Ammon's horn (tissue), 1 donor: ENCODE data around the gene BLVRA.
"Not testable (repeated sequence)": the region's sequence is repeated elsewhere in the genome, so short reads cannot be mapped to it uniquely, and the experiment has no call there.

Source experiments
- DNase-seq: peaks from one replicate; pipeline ENCODE4 v3.0.0-alpha.2; 2016; ENCODE audit warnings: low spot score

BLVRA gene

DNA sequence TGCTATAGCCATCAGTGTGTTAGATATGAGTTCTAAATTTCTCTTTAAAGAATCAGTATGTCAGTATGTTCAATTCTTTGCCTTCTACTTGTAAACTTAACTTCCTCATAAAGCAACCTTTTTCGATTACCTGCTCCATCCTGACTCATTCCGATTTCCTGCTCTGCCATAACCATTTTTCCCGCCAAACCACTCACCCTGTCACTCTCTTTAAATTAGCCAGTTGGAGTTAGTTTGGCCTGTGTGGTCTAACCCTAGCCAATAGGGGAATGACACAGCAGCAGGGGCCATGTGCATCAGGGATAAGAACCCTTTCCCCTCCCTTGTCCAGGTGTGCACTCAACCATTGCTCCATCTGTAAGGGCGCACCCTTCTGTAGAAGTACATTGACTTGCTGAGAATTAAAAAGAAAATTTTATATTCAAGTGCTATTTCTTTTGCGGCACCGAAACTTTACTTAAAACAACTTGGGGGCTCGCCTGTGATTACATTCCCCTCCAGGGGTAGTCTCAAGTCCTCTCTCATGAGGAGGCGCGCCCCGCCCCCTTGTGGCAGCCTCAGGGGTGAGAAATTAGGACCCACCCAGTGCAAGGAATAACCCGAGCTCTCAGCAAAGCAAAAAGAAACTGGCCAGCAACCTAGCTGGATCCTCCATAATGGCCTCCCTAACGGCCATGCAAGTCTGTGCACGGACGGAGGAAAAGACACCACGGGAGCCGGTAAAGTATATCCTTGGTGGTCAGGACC is 51.9 kb downstream of the BLVRA start:
- not testable (repeated sequence) for DNase-seq

DNA sequence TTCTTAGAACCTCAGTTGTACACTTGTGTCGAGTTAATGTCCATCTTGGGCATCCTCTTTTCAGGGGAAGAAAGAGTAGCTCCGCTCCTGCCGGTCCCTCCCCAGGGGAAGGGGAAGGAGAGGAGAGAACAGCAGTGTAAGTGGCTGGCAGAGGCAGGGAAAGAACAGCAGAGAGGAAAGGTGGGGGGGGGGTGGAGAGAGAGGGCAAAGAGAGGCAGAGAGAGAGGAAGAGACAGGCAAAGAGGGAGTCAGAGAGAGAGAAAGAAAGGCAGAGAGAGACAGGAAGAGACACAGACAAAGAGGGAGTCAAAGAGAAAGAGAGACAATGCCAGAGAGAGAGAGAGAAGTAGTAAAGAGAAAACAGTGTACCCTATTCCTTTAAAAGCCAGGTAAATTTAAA is 56.9 kb downstream of the BLVRA start:
- no peak for DNase-seq

DNA sequence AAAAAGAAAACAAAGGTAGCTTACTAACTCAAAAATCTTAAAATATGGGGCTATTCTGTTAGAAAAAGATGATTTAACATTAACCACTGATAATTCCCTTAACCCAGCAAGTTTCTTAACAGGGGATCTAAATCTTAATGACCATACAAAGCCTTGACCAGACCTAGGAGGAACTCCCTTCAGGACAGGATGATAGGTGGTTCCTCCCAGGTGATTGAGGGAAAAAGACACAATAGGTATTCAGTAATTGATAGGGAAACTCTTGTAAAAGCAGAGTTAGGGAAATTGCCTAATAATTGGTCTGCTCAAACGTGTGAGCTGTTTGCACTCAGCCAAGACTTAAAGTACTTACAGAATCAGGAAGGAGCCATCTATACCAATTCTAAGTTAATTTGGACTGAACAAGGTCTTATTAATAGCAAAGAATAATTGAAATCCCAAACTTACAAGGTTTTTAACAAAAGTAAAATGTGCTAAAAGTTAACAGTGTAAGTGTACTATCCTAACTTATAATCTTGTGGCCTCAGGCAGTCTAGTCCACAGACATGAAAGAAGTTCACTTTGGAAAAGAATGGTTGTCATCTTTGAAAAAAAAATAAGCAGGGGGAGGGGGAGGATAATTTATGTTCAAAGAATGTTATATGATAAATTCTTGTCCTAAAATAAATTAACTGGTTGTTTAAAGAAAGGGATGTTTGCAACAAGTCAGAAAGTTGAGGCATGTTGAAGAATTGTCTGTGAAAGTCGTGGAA is 57.7 kb downstream of the BLVRA start:
- DNase-seq: not testable (repeated sequence)

DNA sequence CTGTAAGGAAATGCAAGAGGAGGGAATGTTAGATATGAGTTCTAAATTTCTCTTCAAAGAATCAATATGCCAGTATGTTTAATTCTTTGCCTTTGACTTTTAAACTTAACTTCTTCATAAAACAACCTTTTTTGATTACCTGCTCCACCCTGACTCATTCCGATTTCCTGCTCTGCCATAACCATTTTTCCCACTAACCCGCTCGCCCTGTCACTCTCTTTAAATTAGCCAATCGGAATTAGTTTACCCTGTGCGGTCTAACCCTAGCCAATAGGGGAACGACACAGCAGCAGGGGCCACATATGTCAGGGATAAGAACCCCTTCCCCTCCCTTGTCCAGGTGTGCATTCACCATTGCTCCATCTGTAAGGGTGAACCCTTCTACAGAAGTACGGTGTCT is 64.9 kb downstream of the BLVRA start:
- DNase-seq: not testable (repeated sequence)

DNA sequence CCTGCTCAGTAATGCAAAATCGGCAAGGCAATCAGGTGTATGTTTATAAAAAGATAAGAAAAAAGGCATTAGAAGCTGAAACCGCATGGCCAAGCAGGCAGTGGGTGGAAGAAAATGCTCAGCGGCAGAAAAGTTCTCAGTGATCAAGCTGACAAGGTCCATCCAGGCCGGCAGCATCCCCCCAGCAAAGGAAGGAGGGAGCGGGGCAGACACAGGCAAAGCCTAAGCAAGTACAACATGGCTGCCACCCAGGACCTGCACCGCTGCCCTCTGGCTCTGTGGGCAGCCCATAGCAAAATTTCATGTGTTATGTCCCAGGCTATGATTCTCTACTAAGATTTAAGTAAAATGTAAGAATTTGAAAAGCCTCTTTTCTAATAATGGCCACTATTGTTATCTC is 65.5 kb downstream of the BLVRA start:
- no peak for DNase-seq

DNA sequence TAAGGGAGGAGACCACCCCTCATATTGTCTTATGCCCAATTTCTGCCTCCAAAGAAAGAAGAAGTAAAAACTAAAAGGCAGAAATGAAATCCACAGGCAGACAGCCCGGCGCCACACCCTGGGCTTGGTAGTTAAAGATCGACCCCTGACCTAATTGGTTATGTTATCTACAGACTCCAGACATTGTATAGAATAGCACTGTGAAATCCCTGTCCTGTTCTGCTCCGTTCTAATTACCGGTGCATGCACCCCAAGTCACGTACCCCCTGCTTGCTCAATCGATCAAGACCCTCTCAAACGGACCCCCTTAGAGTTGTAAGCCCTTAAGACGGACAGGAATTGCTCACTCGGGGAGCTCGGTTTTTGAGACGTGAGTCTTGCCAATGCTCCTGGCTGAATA is 66.0 kb downstream of the BLVRA start:
- not testable (repeated sequence) for DNase-seq

DNA sequence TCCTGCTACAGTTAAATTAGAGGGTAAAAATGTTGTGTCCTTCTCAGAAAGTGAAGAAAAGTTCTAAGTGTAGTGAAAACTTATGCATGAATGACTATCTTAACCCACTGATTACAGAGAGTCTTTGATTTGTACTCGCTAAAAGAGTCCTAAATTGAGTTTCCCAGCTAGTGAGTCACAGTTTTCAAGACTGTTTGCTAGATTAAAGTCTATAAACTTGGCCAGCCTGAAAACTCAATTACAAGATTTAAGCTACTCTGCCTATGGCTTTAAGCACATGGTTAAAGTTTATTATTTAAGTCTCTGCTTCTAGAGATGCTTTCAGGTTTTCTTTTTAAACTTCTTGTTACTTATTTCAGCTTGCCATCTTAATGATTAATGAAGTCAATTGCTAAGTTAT is 66.5 kb downstream of the BLVRA start:
- DNase-seq: no peak

DNA sequence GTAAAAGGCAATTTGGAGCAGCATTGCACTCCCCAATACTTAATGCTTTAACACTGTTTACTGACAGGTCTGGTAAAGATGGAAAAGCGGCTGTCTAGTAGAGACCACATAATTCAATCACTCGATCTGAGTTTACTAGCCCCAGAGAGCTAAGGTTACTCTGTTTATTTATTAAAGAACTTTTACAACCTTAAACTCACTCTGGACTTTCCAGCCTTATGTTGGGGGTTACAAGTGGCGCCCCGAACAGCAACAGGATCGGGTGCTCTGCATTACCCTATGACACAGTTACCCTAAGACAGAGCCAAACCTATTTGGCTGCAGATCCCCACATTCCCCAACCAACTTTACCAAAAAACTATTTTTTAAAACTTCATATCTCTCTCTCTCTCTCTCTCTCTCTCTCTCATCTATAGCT is 66.9 kb downstream of the BLVRA start:
- DNase-seq: no peak

DNA sequence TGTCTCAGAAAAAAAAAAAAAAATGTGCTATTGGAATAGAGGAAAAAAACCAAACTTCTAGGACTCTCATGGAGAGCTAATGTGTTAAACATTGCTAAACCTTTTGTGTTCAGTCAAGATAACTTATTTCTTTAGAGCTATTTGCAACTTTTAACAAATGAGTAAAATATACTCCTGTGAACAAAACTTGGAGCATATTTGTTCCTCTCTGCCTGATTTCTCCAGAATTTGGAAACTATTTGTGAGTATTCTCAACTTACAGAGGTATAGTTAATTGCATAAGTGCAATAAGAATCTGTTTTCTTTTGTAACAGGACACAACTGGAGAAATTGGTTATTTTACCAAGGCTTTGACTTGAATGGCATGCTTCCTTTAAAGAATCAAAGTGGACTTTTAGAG is 72.4 kb downstream of the BLVRA start:
- DNase-seq: not testable (repeated sequence)

DNA sequence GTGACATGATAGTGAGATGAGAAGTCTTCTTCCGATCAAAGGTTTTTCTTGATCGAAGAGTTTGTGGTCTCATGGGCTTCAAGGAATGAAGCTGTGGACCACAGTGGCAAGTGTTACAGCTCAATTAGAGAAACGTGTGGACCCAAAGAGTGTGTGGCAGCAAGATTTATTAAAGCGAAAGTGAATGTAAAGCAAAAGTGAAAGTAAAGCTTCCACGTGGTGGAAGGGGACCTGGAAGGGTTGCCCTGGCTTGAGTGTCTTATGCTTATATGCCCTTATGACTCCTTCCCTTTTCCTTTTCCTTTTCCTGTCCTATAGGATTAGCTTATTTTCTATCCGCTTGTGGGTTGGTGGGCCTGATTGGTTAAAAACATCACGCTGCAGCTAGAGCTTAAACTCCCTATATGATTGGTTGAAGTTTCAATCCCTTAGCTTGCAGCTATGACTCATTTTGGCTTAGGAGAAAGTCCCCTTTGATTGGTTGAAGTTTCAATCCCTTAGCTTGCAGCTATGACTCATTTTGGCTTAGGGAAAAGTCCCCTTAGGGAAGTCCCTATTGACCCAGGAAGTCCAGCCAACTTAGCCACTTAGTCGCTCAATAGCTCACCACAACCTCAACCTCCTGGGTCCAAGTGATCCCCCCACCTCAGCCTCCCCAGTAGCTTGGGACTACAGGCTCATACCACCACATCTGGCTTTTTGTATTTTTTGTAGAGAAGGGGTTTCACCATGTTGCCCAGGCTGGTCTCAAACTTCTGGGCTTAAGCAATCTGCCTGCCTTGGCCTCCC is 76.2 kb downstream of the BLVRA start:
- DNase-seq: no peak

DNA sequence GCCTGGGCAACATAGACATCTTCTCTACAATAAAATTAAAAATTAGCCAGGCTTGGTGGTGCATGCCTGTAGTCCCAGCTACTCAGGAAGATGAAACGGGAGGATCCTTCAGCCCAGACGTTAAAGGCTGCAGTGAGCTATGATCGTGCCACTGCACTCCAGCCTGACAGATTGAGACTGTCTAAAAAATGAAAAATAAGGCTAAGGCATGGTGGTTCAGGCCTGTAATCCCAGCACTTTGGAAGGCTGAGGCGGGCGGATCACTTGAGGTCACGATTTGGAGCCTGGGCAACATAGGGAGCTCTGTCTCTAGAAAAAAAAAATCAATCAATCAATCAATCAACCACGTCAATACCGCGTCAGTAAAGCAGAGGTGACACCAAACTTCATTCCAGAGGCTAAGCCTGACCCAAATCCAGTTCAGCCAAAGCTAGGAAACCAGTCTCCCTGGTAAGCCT is 79.8 kb downstream of the BLVRA start:
- no peak for DNase-seq

DNA sequence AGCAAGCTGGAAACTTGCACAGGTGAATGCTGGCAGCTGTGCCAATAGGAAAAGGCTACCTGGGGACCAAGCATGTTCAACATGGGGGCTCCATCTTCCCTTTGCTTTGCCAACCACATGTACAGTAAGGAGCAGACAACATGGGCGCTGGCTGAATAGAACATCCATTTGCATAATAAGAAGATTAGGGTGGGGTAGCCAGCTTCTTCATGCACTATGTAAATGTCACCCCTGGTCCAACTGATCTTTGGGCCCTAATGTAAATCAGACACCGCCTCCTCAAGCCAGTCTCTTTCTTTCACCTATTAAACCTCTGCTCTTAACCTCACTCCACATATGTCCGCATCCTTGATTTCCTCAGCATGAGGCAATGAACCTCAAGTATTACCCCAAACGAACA is 84.8 kb downstream of the BLVRA start:
- DNase-seq: no peak

DNA sequence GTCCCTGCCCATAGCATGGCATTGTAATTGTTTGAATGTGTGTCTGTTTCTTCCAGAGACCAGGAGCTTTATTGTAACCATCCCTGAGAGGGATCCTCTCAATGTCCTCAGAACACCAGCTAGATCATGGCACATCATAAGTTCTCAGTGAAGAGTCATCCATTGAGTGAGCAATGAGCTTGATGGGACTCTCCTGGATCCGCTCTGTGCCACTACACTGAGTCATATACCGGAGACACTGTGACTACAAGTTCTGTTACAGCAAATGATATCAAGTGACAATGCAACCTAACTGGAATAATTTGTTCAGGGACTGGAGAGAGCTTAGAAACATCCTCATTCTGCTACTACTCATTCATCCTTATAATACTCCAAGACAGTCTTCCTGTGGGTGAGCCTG is 85.8 kb downstream of the BLVRA start:
- no peak for DNase-seq

DNA sequence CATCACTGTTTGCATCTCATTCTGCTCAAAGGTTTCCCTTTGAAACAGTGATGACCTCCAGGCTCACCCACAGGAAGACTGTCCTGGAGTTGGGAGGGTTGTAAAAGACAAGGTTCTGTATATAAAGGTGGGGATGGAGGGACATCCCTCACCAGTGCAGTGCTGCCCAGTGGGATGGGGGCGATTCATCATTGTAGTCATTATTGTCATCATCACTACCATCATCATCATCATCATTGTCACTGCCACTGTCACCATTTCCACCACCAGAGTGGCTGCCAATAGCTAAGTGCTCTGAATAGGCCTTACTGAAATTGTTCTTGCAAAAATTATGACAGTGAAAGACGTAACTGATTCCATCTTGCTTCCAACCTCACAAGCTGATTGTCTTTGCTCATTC is 86.2 kb downstream of the BLVRA start:
- DNase-seq: no peak

DNA sequence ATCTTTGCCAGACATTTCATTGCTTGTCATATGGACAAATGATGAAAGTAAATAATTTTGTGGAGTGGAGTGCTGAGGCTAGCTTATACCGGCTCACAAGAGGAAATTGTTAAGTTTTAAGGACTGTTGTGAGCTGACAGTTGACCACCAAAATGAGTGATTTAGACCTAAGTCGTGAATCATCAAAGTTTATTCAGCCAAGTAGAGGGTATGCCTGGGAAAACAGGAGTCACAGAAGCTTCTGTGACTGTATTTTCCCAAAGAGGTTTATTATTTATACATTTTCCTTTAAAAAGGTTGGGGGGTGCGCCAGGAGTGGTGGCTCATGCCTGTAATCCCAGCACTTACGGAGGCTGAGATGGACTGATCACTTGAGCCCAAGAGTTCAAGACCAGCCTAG is 89.0 kb downstream of the BLVRA start:
- DNase-seq: no peak

DNA sequence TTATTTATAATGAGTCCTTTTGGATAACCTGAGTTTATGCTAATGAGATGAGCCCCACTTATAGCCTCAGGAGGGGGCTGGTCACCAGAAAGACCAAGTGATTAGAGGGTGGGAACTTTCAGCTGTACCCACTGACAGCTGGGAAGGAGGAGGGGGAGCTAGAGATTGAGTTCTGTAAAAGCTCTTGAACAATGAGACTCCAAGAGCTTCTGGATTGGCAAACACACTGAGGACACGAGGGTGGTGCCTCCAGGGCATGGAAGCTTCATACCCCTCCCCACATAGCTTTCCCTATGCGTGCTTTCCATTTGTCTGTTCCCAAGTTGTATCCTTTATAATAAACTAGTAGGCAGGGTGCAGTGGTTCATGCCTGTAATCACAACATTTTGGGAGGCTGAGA is 90.6 kb downstream of the BLVRA start:
- DNase-seq: no peak

DNA sequence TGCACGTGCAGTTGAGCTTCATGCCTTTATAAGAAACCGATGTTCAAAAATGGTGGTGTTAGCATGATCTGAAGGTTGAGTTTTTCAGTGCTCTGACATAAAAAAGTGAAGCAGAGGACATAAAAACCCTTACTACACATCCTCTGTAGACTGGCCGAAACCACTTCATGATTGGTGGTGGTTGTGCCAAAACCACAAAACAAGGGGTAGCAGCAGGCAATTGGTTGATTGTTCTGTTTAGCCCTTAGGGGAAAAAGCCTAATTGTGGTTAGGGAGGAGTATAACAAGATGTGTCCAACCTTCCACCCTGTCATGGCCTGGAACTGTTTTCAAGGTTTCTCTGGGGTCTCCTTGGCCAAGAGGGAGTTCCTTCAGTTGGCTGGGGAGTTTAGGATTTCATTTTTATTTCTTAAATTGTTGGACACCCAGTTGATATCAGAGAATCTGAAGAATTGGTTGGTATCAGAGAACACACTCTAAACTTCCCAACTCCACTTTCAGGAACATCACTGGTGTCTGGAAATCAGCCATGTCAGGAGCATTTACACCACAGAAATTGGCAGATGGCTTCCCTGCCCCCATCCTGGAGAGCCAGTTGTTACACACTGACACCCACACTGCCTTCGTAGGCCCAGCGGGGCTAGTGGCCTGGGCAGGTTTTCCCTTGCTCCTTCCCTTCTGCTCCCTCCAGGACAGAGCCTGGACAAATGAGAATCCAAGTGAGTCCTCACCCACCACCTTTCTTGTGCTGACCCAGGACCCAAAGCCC is 92.1 kb downstream of the BLVRA start:
- DNase-seq: no peak

DNA sequence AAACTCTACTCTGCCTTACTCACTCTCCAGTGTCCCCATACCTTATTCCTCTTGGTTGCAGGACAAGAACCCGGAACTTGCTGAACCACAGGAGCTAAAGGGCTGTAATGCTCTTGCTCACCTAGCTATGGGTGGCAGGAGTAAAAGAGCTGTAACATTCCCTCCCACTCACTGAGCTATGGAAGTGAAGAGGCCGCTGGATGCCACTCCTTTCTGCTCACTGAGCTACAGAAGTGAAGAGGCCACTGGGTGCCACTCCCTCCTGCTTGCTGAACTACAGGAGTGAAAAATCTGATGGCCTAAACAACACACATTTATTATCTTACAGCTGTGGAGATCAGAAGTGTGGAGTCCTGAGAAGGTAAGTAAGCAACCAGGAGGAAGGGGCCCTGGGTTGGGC is 93.3 kb downstream of the BLVRA start:
- DNase-seq: no peak

DNA sequence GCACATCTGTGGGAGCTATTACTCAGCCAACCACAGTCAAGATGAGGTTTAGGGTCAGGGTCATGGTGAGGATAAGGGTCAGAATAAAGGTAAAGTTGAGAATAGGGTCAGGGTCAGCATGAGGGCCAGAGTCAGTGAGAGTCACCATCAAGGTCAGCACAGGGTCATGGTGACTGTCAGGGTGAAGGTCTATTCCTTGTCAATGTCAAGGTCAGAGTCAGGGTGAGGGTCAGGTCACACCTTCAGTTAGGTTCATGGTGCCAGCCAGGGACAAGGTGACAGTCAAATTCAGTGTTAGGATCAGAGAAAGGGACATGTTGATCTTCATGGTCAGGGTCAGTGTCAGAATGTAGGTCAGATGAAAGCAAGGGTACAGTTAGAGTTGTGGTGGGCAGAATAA is 96.7 kb downstream of the BLVRA start:
- DNase-seq: no peak

DNA sequence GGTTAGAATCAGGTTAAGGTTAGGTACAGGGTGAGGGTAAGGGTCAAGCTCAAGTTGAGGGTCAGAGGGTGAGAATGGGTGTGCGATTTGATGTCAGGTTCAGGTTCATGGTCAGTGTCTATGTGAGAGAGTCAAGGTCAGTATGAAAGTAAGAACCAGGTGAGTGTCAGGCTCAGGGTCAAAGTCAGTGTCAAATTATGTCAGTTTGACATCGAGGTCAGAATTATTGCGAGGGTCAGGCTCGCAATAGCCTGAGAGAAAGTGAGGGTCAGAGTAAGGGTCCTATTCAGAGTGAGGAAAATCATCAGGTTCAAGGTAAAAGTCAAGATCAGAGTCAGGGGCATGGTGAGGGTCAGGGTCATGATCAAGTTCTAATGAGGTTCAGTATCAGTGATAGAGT is 97.8 kb downstream of the BLVRA start:
- DNase-seq: no peak
